GM12864 (cell line): Measurements from ENCODE around the gene PCDHGA11.

Source experiments
- DNase-seq: peaks from one replicate; pipeline ENCODE4 v3.0.0-alpha.2; 2011; ENCODE audit warnings: low read depth
- H3K4me3 ChIP-seq: 2 replicates; pipeline ENCODE4 v1.5.1; 2011; ENCODE audit warnings: mild to moderate bottlenecking, low read depth, low read length, control low read depth
- CTCF ChIP-seq: IDR thresholded peaks from 2 replicates; pipeline ENCODE4 v1.5.1; 2011; ENCODE audit warnings: low read depth, mild to moderate bottlenecking, moderate library complexity, low read length, control low read depth, inconsistent platforms; ENCODE audit errors: missing control alignments

Gene PCDHGA11

DNA sequence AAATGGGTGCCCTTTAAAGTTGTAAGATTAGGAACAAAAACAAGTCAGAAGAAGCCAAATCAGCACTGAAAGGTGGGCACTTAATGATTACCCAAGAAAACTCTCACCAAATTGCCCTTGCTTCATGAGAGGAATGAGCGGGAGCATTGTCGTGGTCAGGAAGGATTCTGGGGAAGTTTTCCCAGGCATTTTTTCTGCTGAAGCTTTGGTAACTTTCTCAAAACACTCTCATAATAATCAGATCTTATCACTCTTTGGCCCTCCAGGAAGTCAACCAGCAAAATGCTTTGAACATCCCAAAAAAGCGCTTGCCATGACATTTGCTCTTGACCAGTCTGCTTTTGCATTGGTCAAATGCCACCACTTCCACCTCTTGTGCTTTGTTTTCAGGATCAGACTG, 44.5 kb downstream of the PCDHGA11 start:
- DNase-seq, result no peak
- no peak for TF ChIP-seq CTCF
- no peak overlapping the region for H3K4me3 ChIP-seq
